Pancreas (tissue), 10 donors: ENCODE measurements around the gene TMEM168. TPM values are rescaled to one million over a fixed set of nuclear protein-coding genes. Genes with fewer than 3 reads are reported as not detected.
A peak's percentile ranks its signal among the peaks of the same experiment; 100 is the strongest.

Source experiments
- ATAC-seq, 4 donors: fragments of 200-7000 bp; cut with Tn5 transposase; one replicate each; pipeline versions ENCODE4 v1.8.0 to v1.9.1; 2020; ENCODE audit warnings: mild to moderate bottlenecking in 4 of 4, moderate library complexity in 4 of 4
- DNase-seq, 6 donors: peaks; one replicate each; pipeline ENCODE4 v3.0.0-alpha.2; 2020
- FAIRE-seq: peaks from 2 replicates; lab custom pipeline; 2012; peaks lifted over from hg19 to GRCh38; lab: Jason Lieb, UNC
- H3K27ac ChIP-seq, 4 donors: fragments of 200-600 bp; sonication (generic); 1 replicate in 3 of 4; 2 replicates in 1 of 4; pipeline versions ENCODE4 v1.5.0 to v1.8.0; 2020
- H3K27me3 ChIP-seq, 4 donors: fragments of 200-600 bp; one replicate each; pipeline ENCODE4 v1.8.0; 2021
- H3K36me3 ChIP-seq, 3 donors: fragments of 200-600 bp; sonication (generic) in 1 of 3; one replicate each; pipeline versions ENCODE4 v1.5.0 to v1.8.0; 2020 to 2021
- H3K4me1 ChIP-seq, 3 donors: fragments of 200-600 bp; one replicate each; pipeline ENCODE4 v1.8.0; 2021
- H3K4me3 ChIP-seq, 4 donors: fragments of 200-600 bp; sonication (generic) in 2 of 4; one replicate each; pipeline versions ENCODE4 v1.5.0 to v1.8.0; 2020 to 2021
- H3K9me3 ChIP-seq, 4 donors: fragments of 200-600 bp; one replicate each; pipeline ENCODE4 v1.8.0; 2021
- CTCF ChIP-seq, 4 donors: fragments of 200-600 bp; sonication (generic) in 3 of 4; IDR thresholded peaks; one replicate each; pipeline versions ENCODE4 v1.5.0 to v1.8.0; 2021; ENCODE audit warnings: antibody characterized with exemption in 4 of 4
- WGBS, 2 donors: extraction: QIAGEN DNeasy Blood & Tissue Kit; methylation state at CpG; one replicate each; pipeline ENCODE4 v1.1.7; 2013; 5-methylcytosine and 5-hydroxymethylcytosine counted together
- intact Hi-C, 3 donors: fragments of 100-400 bp; cut with DNase I; formaldehyde crosslinking; loops; one replicate each; pipeline versions ENCODE4 v1.11.1 to v1.14.2; 2022
- polyA plus RNA-seq, 2 donors: library from polyadenylated mRNA; stranded (reverse); fragments of 200-250 nt; gene quantifications; one replicate each; pipeline ENCODE4 v1.2.3, GENCODE V29; 2013
- total RNA-seq, 6 donors: library from RNA; stranded (reverse); fragmentation: NEBNext Ultra II Directional in 4 of 6; extraction: Animal tissue kit (Norgen Biotek cat#: 25700) in 4 of 6; gene quantifications; one replicate each; pipeline versions ENCODE4 v1.2.1 to v1.2.4, GENCODE V29; 2021 to 2023
- donor health status: healthy with polysubstance abuse.
- donor health status: DM: no; HTN: no; CAD: no; lungs with moderate emphysema.
- donor health status: DM: no; HTN: no; CAD: no.
- donor health status: control.
- donor health status: control.
- donor health status: Bipolar disorder and iron deficiency.
- donor health status: DM: yes; HTN: yes; CAD: no.
- donor health status: DM: no; HTN: no; CAD: no.
- donor health status: DM: no; HTN: no; CAD: no.
- donor health status: DM: yes; HTN: yes; CAD: no.

Gene TMEM168
- total and polyA plus RNA-seq, 8 donors = 2.2 to 10.3 (median 6.2) TPM

GRCh38 chr7:112759905-112760304 lies 30.3 kb downstream of the TMEM168 start:
- no peaks in the 10 kb centered on the region for H3K9me3 ChIP-seq
- intact Hi-C loops = no loop called here
- no peaks in the 10 kb centered on the region for H3K27me3 ChIP-seq
- TF ChIP-seq CTCF (IDR thresholded peaks at IDR 0.05) = no peak
- H3K4me1 ChIP-seq = no peaks in the 10 kb centered on the region
- no peak overlapping the region for H3K4me3 ChIP-seq
- FAIRE-seq (no peak), ATAC-seq (no peak), DNase-seq (no peak)
- H3K36me3 ChIP-seq = no peaks in the 10 kb centered on the region
- WGBS, 2 donors = 79 to 82% methylated on average over 3 of the region's 3 CpGs
- no peak overlapping the region for H3K27ac ChIP-seq

GRCh38 chr7:112757337-112757736 lies 32.9 kb downstream of the TMEM168 start:
- no peak overlapping the region for H3K4me3 ChIP-seq
- H3K27me3 ChIP-seq = no peaks in the 10 kb centered on the region
- 51 to 70% methylated on average over 2 of the region's 2 CpGs for WGBS, 2 donors
- intact Hi-C loops = no loop called here
- no peaks in the 10 kb centered on the region for H3K9me3 ChIP-seq
- FAIRE-seq (no peak), DNase-seq (no peak), ATAC-seq (peak in 2 of 4 donors; percentile 15 to 17)
- no peak for TF ChIP-seq CTCF (IDR thresholded peaks at IDR 0.05)
- no peaks in the 10 kb centered on the region for H3K4me1 ChIP-seq
- H3K27ac ChIP-seq = no peak overlapping the region
- H3K36me3 ChIP-seq = no peaks in the 10 kb centered on the region

GRCh38 chr7:112753298-112753697 lies 36.9 kb downstream of the TMEM168 start:
- H3K27ac ChIP-seq = no peak overlapping the region
- no peaks in the 10 kb centered on the region for H3K27me3 ChIP-seq
- DNase-seq = no peak
- no peak for TF ChIP-seq CTCF (IDR thresholded peaks at IDR 0.05)
- H3K4me3 ChIP-seq = no peak overlapping the region
- intact Hi-C loops = no loop called here
- no peaks in the 10 kb centered on the region for H3K4me1 ChIP-seq
- no peaks in the 10 kb centered on the region for H3K36me3 ChIP-seq
- ATAC-seq = no peak
- no peaks in the 10 kb centered on the region for H3K9me3 ChIP-seq
- no peak for FAIRE-seq

- intact Hi-C loops = no loop called here
- Histone ChIP-seq H3K9me3 (no peaks in the 10 kb centered on the region), H3K27me3 (no peaks in the 10 kb centered on the region), H3K36me3 (no peaks in the 10 kb centered on the region), H3K4me1 (no peaks in the 10 kb centered on the region), H3K4me3 (no peak overlapping the region), H3K27ac (no peak overlapping the region)
- no peak for TF ChIP-seq CTCF (IDR thresholded peaks at IDR 0.05)
- WGBS, 2 donors = 78 to 93% methylated on average over 3 of the region's 3 CpGs
- FAIRE-seq (no peak), DNase-seq (no peak), ATAC-seq (no peak)
These were observed 37.6 kb downstream of the TMEM168 start for GRCh38 chr7:112752576-112752975.

- H3K36me3 ChIP-seq = no peaks in the 10 kb centered on the region
- ATAC-seq = no peak
- H3K27me3 ChIP-seq = no peaks in the 10 kb centered on the region
- no peak overlapping the region for H3K4me3 ChIP-seq
- intact Hi-C loops = no loop called here
- H3K27ac ChIP-seq = no peak overlapping the region
- H3K4me1 ChIP-seq = no peaks in the 10 kb centered on the region
- FAIRE-seq = no peak
- no peak for TF ChIP-seq CTCF (IDR thresholded peaks at IDR 0.05)
- no peaks in the 10 kb centered on the region for H3K9me3 ChIP-seq
- WGBS, 2 donors = 87 to 91% methylated on average over 2 of the region's 2 CpGs
- no peak for DNase-seq
These were observed 40.4 kb downstream of the TMEM168 start for GRCh38 chr7:112749775-112750174.
